GM12801 (cell line): Measurements from ENCODE around the gene LGALS16.

Experiments used
- TF ChIP-seq, protein P1 (sequence below): IDR thresholded peaks from one replicate; pipeline ENCODE4 v1.5.1; 2011; ENCODE audit warnings: control low read depth; ENCODE audit not compliant: insufficient read length; ENCODE audit errors: extremely low read depth

The LGALS16 gene

DNA sequence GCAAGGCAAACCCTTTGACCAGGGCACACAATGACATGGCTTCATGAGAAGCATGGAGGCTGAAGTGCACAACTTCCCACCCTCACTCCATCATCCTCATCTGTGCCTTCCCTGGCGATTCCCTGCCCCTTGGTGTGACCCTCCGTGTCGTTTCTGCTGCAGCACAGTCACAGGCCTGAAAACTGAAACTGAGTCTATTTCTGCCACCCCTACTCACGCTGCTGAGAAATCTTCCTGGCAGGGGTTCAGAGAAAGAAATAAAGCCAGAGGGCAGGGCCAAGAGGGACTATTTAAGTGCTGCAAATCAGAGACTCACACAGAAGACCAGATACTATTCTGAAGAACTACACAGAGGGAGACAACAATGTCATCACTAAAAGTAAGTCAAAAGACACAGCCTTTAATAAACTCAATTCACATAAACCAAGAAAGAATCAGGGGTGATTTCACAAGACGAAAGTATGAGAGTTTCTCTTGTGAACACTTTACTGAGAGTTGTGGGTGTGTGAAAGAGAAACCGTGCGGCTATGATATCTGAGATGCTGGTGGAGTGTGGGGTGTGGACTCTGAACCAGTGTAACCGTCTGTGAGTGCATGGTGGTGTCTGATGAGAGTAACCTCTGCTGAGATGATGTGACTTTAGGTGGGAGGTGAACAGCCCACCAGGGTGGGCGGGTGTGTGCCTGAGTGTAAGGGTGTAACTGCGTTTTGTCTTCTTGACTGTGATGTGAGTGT, 23.5 kb downstream of the LGALS16 start:
- TF ChIP-seq, protein P1, sequence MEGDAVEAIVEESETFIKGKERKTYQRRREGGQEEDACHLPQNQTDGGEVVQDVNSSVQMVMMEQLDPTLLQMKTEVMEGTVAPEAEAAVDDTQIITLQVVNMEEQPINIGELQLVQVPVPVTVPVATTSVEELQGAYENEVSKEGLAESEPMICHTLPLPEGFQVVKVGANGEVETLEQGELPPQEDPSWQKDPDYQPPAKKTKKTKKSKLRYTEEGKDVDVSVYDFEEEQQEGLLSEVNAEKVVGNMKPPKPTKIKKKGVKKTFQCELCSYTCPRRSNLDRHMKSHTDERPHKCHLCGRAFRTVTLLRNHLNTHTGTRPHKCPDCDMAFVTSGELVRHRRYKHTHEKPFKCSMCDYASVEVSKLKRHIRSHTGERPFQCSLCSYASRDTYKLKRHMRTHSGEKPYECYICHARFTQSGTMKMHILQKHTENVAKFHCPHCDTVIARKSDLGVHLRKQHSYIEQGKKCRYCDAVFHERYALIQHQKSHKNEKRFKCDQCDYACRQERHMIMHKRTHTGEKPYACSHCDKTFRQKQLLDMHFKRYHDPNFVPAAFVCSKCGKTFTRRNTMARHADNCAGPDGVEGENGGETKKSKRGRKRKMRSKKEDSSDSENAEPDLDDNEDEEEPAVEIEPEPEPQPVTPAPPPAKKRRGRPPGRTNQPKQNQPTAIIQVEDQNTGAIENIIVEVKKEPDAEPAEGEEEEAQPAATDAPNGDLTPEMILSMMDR, result no peak

DNA sequence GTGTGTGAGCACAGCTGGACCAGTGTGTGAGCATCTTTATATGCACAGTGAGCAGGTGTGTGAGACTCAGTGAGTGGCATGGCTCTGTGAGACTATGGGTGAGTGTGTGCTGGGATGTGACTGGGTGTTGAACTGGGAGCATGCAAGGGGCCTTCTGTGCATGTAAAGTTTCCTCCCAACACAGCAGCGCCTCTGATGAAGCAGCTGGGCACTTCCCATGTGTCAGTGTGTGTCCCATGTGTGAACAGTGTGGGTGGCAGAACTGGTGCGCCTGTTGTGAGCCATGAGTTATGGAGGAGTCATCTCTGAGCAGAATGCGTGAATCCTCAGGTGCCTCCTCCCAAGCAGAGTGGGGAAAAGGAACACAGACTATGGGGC, 24.1 kb downstream of the LGALS16 start:
- TF ChIP-seq, protein P1, result no peak

DNA sequence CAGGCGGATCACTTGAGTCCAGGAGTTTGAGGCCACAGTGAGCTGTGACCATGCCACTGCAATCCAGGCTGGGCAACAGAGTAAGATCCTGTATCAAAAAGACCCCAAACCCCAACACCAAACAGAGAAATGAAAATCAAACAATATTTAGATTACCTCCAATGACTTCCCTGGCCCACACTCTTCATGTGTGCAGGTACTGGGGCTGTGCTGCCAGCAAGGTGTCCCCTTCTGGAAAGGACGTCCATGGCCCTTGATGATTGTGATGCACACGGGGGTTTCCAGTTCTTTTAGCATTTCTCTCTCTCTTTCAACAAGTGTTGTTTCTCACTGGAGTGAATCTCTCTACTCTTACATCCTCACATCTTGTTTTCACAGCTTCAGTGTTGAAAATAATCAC, 24.9 kb downstream of the LGALS16 start:
- TF ChIP-seq, protein P1, result no peak

DNA sequence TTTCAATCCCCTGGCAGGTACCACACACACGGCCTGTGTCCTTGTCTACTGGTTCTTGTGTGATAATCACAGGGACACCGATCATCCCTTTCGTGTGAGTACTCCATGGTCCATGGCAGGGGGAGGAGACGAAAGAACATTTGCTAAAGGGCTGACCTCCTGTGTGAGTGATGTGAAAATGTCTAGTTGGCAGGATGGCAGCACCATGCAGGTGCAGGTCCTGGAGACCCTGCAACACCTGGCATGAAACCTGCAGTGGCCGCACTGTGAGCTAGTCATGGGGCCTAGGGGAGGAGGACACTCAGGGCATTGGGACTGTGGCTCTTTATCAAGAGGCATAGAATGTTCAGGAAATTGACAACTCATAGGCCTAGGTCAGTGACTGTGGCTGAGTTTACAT, 25.7 kb downstream of the LGALS16 start:
- TF ChIP-seq, protein P1, result no peak

DNA sequence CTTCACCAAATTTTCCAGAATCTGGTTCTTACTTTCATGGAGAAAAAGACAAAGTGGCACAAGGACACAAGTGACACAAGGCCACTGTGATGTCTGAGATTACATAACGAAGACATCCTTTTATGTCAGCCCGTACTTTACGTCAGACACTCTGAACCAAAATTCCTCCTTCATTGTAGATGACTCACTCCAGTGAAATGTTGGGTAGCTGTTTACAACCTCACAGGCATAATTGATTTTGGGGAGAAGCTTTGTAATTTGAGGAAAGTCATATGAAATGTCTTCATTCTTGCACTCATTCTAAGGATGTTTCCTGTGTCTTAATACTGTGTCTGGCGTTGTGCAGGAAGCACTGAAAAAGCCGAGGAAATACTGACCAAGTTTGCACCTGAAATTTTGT, 28.6 kb downstream of the LGALS16 start:
- TF ChIP-seq, protein P1, result no peak

DNA sequence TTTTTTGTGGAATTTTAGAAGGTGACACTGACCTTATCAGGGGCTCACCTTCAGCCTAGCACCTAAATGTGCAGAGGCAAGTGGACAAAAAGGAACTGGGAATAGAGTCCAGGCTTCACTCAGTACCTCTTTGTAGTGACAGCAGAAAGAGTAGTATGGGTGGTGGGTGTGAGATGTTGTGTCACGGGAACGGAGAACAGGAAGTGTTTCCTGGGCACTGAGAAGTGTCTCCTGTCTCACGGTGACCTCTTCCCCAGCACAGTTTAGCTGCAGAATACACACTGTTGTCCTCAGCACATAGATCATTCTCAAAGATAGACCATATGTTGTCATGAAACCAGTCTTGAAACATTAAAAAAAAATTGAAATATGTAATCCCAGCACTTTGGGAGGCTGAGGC, 31.0 kb downstream of the LGALS16 start:
- TF ChIP-seq, protein P1, result no peak

DNA sequence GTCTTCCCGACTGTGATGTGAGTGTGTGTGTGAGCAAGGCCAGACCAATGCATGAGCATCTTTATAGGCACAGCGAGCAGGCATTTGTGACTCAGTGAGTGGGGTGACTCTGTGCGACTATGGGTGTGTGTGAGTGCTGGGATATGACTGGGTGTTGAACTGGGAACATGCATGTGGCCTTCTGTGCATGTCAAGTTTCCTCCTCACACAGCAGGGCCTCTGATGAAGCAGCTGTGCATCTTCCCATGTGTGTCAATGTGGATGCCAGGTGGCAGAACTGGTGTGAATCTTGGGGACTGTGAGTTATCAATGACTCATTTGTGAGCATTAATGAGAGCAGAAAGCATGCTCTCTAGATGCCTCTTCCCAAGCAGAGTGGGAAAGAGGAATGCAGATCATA, 36.5 kb downstream of the LGALS16 start:
- TF ChIP-seq, protein P1, result no peak
